Liver (tissue), 3 donors: ENCODE measurements around the gene CATSPER4.

Experiments used
- ATF3 ChIP-seq: IDR thresholded peaks from 2 replicates; pipeline ENCODE4 v1.6.1; 2016; ENCODE audit warnings: antibody characterized with exemption
- CTCF ChIP-seq: fragments of 150-350 bp; IDR thresholded peaks from 2 replicates; pipeline ENCODE4 v1.5.1; 2017; ENCODE audit warnings: improper control_type of control experiment, low read depth, low read length; ENCODE audit not compliant: missing input control
- EGR1 ChIP-seq, 2 donors: IDR thresholded peaks; 2 replicates each; pipeline ENCODE4 v1.6.1; 2016 to 2018; ENCODE audit warnings: antibody characterized with exemption in 2 of 2, low read depth in 2 of 2
- GABPA ChIP-seq, 2 donors: IDR thresholded peaks in 1 of 2; conservative IDR thresholded peaks in 1 of 2; 2 replicates each; pipeline ENCODE4 v1.6.1; 2016; ENCODE audit warnings: antibody characterized with exemption in 2 of 2, mild to moderate bottlenecking in 1 of 2, moderate library complexity in 1 of 2
- TAF1 ChIP-seq: conservative IDR thresholded peaks from 2 replicates; pipeline ENCODE4 v1.6.1; 2016; ENCODE audit warnings: antibody characterized with exemption, mild to moderate bottlenecking
- donor health status: healthy.
- donor health status: healthy.

DNA sequence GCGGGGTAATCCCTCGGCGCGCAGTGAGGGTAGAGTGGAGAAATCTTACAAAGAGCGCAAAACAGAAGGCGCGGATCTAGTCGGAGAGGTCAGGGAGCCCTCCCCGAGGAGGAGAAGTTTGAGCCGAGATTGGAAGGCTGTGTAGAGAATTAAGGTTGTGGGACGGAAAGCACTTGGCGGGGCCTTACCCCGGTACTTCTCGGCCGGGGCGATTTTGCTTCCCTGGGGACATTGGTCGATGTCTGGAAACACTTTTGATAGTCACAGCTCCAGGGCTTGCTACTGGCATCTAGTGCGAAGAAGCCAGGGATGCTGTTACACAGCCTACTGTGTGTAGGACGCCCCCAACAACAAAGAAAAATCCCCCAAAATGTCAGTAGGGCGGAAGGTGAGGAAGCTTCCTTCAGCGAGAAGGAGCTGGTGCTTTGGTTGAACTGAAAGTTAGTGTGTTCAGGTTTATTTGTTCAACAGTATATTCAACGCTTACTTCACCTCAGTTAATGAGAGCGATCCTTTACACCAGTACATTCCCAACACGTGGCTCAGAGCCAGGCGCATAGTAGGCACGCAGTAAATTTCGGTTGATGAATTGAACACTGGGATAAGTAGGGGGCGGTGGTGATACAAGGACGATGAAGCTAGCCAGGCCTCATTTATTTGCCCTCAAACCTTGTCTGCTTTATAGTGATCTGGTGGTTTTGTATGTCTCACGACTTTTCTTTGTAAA lies 44.4 kb downstream of the CATSPER4 start:
- TF ChIP-seq TAF1 (no peak), CTCF (no peak), GABPA (IDR thresholded peaks at IDR 0.05 in 1 of 2, conservative IDR thresholded peaks at IDR 0.05 in 1 of 2) (no peak), ATF3 (no peak), EGR1 (IDR thresholded peaks at IDR 0.05; ENCODE audit: low read depth in 2 of 2) (no peak)
